Left renal cortex interstitium (tissue), 4 donors: Measurements from ENCODE around the gene SERPINE1. TPM values are rescaled to one million over a fixed set of nuclear protein-coding genes. Genes with fewer than 3 reads are reported as not detected.
"Not testable (repeated sequence)": the region's sequence is repeated elsewhere in the genome, so short reads cannot be mapped to it uniquely, and the experiment has no call there.

Experiments used
- DNase-seq, 4 donors: peaks; one replicate each; pipeline ENCODE4 v3.0.0-alpha.2; 2013; ENCODE audit warnings: low read depth in 4 of 4, low spot score in 2 of 4, missing footprints in 1 of 4
- polyA plus RNA-seq, 4 donors: library from polyadenylated mRNA; unstranded; fragments of 120-200 nt; gene quantifications; one replicate each; pipeline ENCODE4 v1.2.1, GENCODE V29; 2013; ENCODE audit not compliant: insufficient read length in 4 of 4

Gene SERPINE1
- polyA plus RNA-seq, 4 donors = 0.72 to 5.8 (median 1.2) TPM

DNA sequence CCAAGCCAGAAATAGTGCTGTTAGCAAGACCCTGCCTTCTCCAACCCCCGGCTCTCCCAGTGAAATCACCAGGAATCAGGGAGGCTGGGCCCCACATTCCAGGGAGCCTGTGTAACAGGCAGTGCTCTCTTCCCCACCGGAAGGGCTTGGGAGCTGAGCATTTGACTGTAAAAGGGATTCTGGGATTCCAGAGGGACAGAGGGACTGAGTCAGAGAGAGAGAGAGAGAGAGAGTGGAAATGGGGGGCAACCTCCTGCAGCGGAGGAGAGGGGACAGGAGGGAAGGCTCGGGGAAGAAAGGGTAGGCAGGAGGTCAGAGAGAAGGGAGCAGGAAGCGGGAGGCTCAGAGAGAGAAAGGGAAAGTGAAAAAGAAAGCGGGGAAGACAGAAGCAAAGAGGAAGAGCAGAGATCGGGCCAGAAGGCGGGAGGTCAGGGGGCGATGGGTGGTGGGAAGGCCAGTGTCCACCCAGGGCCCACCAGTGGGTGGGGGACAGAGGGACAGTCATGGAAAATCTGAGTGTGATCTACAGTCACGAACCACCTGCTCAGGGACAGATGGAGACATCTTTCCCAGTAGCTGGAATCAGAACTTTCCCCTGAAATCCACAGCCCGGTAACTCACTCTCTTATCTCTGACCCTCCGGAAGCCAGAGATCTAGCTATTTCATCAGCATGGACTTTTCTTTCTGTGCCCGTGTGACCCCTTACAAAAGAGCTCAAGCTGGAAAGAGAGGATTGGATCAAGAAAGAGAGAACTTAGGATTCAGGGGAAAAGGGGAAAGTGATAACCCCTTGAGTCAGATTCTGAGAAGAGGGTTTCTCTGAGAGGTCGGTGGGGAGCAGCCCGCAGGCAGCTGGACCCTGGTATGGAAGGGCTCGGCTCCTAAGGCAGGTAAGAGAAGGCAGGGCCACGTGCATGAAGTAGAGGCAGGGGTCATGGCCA lies 4.6 kb upstream of the SERPINE1 start:
- peak in 3 of 4 donors; percentile 65 to 81 (median 79) for DNase-seq

DNA sequence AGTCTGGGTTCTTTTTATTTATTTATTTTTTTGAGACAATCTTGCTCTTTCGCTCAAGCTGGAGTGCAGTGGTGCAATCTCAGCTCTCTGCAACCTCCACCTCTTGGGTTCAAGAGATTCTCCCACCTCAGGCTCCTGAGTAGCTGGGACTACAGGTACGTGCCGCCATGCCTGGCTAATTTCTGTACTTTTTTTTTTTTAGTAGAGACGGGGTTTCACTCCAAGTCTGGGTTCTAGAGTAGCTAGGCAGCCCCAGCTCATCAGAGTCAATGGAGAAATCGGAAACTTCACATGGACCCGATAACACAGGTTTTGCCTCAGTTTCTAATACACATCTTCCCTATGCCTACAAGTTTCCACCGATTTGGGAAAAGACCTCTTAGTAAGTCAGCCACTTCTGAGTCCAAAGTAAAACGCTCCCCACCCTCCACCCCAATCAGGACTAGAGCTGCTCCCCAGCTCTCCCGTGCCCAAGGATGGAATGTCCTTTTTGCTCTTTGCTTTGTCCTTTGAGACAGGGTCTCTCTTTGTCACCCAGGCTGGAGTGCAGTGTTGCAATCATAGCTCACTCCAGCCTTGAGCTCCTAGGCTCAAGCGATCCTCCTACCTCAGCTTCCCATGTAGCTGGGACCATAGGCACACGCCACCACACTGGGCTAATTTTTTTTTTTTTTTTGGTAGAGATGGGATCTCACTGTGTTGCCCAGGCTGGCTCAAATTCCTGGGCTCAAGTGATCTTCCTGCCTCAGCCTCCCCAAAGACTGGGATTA lies 3.8 kb upstream of the SERPINE1 start:
- no peak for DNase-seq

DNA sequence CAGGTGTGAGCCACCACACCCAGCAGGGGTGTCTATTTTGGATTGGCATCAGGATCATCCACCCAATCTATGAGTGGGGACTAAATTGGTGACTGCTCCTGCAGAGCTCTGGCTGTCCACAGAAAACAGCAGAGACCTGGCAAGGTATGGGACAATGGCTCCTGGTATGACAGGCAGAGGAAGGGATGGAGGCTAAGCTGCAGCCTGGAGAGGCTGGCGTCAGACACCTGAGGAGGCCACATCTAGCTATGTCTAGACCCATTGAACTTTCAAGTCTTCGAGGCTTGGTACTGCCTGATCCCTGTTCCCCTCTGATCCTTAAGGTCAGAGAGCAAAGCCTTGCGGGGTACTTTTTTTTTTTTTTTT lies 3.2 kb upstream of the SERPINE1 start:
- DNase-seq = no peak

DNA sequence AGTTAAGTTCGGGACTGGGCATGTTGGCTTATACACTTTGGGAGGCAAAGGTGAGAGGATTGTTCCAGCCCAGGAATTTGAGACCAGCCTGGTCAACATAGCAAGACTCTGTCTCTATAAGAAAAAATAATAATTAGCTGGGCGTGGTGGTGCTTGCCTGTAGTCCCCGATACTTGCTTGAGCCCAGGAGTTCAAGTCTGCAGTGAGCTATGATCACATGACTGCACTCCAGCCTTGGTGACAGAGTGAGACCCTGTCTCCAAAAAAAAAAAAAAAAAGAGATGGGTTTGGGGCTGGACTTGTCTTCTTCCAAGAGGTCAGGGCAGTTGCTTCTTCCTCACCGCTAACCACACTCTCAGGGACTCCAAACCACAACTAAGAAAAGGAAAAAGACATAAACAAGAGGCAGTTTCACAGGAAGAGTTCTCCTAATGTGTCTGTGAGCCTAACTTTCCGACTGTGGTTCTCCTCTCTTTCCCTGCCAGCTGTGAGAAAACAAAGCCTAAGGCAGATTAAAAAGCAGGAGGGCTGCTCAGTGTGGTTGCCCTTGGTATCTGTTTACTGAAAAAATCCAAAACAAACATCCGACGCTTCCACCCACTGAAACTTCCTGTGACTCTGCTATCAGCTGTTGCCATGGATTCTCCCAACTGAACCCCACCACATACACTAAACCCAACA lies 2.4 kb upstream of the SERPINE1 start:
- no peak for DNase-seq

DNA sequence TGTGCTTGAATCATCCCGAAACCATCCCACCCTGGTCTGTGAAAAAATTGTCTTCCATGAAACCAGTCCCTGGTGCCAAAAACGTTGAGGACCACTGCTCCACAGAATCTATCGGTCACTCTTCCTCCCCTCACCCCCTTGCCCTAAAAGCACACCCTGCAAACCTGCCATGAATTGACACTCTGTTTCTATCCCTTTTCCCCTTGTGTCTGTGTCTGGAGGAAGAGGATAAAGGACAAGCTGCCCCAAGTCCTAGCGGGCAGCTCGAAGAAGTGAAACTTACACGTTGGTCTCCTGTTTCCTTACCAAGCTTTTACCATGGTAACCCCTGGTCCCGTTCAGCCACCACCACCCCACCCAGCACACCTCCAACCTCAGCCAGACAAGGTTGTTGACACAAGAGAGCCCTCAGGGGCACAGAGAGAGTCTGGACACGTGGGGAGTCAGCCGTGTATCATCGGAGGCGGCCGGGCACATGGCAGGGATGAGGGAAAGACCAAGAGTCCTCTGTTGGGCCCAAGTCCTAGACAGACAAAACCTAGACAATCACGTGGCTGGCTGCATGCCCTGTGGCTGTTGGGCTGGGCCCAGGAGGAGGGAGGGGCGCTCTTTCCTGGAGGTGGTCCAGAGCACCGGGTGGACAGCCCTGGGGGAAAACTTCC lies 784 bp upstream of the SERPINE1 start:
- no peak for DNase-seq

DNA sequence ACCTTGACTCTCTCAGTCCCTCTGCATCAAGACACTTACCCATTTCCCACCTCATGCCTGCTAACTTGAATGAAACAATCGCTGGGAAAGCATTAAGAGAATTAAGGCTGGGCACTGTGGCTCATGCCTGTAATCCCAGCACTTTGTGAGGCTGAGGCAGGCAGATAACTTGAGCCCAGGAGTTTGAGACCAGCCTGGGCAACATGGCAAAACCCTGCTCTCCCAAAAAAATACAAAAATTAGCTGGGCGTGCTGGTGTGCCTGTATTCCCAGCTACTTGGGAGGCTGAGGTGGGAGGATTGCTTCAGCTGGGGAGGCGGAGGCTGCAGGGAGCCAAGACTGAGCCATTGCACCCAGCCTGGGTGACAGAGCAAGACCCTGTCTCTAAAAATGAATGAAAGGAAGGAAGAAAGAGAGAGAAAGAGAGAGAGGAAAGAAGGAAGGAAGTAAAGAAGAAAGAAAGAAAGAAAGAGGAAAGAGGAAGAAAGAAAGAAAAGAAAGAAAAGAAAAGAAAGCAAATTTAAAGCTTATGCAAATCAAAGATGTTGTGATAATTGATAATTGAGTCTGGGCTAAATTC lies 646 bp downstream of the SERPINE1 start:
- no peak for DNase-seq

DNA sequence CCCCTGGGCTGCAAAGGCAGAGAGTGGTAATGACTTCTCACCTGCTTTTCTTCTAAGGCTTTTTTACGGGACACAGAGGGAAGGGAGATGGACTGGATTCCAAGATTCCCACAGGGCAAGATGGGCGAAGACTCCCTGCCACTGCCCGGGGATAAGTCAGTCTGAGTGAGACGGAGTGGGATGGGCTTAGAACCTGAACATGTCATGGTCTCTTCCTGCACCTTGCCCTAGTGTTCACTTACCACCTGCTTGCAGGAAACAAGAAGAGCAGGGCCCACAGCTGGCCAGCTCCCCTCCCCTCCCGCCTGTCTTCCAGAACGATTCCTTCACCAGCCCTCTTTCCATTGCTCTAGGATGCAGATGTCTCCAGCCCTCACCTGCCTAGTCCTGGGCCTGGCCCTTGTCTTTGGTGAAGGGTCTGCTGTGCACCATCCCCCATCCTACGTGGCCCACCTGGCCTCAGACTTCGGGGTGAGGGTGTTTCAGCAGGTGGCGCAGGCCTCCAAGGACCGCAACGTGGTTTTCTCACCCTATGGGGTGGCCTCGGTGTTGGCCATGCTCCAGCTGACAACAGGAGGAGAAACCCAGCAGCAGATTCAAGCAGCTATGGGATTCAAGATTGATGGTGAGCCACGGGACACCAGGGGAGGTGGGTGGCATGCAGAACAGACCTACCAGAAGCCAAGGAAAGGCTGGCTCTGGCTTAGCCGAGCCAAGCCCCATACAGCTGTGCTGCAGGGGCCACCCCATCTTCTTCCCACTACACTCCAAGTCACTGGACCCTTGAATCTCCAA lies 1.3 kb downstream of the SERPINE1 start:
- no peak for DNase-seq

DNA sequence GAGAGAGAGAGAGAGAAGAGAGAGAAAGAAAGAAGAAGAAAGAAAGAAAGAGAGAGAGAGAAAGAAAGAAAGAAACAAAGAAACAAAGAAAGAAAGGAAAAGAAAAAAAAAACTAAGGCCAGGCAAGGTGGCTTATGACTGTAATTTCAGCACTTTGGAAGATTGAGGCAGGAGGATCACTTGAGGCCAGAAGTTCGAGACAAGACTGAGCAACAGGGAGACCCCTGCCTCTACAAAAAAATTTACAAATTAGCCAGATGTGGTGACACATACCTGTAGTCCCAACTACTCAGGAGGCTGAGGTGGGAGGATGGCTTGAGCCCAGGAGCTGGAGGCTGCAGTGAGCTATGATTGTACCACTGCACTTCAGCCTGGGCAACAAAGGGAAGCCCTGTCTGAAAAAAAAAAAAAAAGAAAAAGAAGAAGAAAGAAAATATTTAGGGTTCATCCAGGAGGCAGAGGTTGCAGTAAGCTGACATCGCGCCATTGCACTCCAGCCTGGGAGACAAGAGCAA lies 2.8 kb downstream of the SERPINE1 start:
- DNase-seq = no peak

DNA sequence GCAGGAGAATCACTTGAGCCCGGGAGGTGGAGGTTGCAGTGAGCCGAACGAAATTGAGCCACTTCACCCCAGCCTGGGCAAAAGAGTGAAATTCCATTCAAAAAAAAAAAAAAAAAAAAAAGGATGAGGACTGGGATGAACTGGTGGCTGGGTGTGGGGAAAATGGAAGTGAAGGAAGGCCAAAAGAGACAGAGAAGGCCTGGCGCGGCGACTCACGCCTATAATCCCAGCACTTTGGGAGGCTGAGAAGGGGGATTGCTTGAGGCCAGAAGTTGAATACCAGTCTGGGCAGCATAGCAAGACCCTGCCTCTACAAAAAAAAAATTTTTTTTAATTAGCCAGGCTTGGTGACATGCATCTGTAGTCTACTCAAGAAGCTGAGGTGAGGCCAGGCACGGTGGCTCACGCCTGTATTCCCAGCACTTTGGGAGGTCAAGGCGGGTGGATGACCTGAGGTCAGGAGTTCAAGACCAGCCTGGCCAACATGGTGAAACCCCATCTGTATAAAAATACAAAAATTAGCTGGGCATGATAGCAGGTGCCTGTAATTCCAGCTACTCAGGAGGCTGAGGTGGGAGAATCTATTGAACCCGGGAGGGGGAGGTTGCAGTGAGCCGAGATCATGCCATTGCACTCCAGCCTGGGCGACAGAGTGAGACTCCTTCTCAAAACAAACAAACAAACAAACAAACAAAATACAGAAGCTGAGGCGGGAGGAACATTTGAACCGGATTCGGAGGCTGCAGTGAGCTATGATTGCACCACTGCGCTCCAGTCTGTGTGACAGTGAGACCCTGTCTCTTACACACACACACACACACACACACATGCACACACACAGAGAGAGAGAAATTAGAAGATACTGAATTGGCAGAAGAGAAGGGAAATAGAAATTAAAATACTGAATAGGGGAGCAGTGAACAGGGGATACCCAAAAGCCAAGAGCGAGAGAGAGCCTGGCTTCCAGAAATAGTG lies 6.0 kb downstream of the SERPINE1 start:
- not testable (repeated sequence) for DNase-seq

DNA sequence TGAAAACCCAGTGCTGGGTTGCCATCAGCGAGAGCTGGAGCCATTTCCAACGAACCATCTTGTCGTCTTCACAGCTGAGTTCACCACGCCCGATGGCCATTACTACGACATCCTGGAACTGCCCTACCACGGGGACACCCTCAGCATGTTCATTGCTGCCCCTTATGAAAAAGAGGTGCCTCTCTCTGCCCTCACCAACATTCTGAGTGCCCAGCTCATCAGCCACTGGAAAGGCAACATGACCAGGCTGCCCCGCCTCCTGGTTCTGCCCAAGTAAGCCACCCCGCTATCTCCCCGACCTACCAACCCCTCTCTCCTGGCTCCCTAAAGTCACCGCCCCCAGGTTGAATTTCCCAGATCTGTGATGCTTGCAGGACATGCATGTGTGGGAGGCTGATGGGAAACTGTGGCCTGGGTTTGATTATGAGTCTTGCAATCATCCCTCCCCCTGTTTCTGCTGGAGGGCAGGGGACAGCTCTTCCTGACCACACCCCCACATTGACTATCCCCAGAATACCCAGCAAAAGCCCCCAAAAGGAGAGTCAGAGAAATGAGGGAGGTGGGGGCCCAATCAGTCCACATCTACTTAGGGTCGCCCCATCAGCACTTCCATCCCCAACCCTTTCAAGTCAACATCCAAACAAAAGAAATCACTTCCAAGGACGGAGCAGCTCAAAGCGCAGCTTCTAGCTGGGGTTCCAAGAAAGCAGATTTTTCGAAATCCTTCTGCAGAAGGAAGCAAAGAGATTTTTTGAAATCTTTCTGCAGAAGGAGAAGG lies 6.9 kb downstream of the SERPINE1 start:
- DNase-seq = no peak

DNA sequence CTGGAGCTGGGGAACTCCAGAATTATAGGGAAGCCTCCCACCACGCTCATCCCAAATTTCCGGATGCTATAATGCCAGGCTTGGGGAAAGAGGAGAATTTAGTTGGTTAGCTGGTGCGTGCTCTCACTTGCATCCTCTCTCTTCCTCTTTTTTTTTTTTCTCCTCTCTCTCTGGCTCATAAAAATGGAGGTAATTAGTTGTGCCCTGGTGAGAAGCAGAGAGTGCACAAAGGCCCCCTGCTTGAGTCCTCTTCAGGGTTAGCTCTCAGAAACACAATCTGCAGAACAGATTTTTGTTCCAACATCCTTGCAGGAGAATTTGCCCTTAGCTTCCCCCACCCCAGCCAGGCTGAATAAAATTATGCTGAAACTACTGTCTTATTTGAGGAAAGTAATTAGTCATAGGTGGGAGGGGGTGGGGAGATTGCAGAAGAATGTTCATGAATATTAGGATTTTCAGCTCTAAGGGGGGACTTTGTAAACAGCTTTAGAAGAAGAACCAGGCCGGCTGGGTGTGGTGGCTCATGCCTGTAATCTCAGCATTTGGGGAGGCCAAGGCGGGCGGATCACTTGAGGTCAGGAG lies 7.6 kb downstream of the SERPINE1 start:
- no peak for DNase-seq

DNA sequence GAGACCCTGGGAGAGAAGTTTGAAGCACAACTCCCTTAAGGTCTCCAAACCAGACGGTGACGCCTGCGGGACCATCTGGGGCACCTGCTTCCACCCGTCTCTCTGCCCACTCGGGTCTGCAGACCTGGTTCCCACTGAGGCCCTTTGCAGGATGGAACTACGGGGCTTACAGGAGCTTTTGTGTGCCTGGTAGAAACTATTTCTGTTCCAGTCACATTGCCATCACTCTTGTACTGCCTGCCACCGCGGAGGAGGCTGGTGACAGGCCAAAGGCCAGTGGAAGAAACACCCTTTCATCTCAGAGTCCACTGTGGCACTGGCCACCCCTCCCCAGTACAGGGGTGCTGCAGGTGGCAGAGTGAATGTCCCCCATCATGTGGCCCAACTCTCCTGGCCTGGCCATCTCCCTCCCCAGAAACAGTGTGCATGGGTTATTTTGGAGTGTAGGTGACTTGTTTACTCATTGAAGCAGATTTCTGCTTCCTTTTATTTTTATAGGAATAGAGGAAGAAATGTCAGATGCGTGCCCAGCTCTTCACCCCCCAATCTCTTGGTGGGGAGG lies 10.8 kb downstream of the SERPINE1 start:
- DNase-seq = no peak

DNA sequence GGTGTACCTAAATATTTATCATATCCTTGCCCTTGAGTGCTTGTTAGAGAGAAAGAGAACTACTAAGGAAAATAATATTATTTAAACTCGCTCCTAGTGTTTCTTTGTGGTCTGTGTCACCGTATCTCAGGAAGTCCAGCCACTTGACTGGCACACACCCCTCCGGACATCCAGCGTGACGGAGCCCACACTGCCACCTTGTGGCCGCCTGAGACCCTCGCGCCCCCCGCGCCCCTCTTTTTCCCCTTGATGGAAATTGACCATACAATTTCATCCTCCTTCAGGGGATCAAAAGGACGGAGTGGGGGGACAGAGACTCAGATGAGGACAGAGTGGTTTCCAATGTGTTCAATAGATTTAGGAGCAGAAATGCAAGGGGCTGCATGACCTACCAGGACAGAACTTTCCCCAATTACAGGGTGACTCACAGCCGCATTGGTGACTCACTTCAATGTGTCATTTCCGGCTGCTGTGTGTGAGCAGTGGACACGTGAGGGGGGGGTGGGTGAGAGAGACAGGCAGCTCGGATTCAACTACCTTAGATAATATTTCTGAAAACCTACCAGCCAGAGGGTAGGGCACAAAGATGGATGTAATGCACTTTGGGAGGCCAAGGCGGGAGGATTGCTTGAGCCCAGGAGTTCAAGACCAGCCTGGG lies 11.4 kb downstream of the SERPINE1 start:
- DNase-seq = no peak

DNA sequence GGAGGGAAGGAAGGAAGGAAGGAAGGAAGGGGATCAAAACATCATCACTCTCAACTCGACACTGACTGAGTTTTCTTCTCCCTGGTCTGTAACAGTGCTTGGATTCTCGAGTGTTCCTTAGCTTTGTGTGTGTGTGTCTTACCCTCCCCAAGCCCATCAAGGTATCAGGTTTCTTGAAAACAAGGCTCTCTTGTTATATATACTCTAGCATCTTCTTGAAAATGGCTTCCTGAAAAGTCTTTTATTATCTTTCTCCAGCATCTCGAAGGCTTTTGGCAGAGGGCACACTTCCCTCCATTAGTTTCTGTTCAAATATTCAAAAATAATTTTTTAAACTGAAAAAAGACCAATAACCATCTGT lies 13.4 kb downstream of the SERPINE1 start:
- no peak for DNase-seq

DNA sequence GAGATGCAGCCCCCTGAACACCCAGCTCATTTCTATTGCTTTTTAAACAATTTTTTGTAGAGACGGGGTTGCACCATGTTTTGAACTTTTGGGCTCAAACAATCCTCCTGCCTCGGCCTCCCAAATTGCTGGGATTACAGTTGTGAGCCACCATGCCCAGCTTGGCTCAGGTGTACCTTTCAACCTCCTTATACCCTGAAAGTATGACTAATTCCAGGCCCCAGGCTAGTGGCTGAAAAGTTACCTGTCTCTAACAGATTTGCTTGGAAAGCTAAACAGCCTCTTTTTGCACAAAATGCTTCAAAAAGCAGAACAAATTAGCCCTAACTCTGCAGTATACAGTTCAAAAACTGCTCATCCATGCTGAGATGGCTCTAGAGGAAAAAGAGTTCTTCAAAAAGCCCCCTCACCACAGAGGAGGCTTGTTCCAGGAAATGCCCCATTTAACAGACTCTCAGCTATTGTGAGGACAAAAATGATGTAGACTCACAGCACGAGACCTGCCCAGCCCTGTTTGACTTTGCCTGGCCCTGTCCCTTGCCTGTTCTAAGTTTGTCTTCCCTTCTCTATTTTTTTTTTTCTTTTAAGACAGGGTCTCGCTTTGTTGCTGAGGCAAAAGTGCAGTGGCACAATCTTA lies 14.0 kb downstream of the SERPINE1 start:
- DNase-seq = no peak
